SK-N-MC (cell line): ENCODE data around the gene HSD3B7.

Experiments
- DNase-seq: peaks from one replicate; pipeline ENCODE4 v3.0.0-alpha.2; 2011; ENCODE audit warnings: low read depth, low spot score
- H3K27ac ChIP-seq: fragments of 200-600 bp; sonication (generic); 2 replicates; pipeline ENCODE4 v1.5.1; 2016; ENCODE audit warnings: mixed run types
- H3K36me3 ChIP-seq: fragments of 200-600 bp; sonication (generic); 2 replicates; pipeline ENCODE4 v1.6.1; 2017; ENCODE audit warnings: antibody characterized with exemption, low read length, mixed read lengths; ENCODE audit not compliant: insufficient read depth
- H3K4me3 ChIP-seq: fragments of 200-600 bp; sonication (generic); 2 replicates; pipeline ENCODE4 v1.5.1; 2016
- H3K9ac ChIP-seq: fragments of 200-600 bp; sonication (generic); 2 replicates; pipeline ENCODE4 v1.8.0; 2017; ENCODE audit warnings: mixed run types, mixed read lengths; ENCODE audit not compliant: insufficient read length
- H3K9me3 ChIP-seq: fragments of 200-600 bp; sonication (generic); 2 replicates; pipeline ENCODE4 v1.6.1; 2017; ENCODE audit warnings: low read depth, mild to moderate bottlenecking, antibody characterized with exemption, low read length, moderate library complexity, mixed read lengths
- EZH2 ChIP-seq: fragments of 200-600 bp; sonication (generic); IDR thresholded peaks from one replicate; pipeline ENCODE4 v1.6.1; 2017; ENCODE audit warnings: antibody characterized with exemption
- FOXP2 ChIP-seq: optimal IDR thresholded peaks from 2 replicates; pipeline ENCODE3; 2011; ENCODE audit warnings: mild to moderate bottlenecking, moderate library complexity; ENCODE audit not compliant: insufficient read depth; ENCODE audit errors: extremely low read length, control extremely low read depth
- POLR2AphosphoS5 ChIP-seq: IDR thresholded peaks from 2 replicates; pipeline ENCODE4 v1.6.1; 2012; ENCODE audit warnings: mild to moderate bottlenecking, low read depth, low read length, borderline replicate concordance

The HSD3B7 gene

DNA sequence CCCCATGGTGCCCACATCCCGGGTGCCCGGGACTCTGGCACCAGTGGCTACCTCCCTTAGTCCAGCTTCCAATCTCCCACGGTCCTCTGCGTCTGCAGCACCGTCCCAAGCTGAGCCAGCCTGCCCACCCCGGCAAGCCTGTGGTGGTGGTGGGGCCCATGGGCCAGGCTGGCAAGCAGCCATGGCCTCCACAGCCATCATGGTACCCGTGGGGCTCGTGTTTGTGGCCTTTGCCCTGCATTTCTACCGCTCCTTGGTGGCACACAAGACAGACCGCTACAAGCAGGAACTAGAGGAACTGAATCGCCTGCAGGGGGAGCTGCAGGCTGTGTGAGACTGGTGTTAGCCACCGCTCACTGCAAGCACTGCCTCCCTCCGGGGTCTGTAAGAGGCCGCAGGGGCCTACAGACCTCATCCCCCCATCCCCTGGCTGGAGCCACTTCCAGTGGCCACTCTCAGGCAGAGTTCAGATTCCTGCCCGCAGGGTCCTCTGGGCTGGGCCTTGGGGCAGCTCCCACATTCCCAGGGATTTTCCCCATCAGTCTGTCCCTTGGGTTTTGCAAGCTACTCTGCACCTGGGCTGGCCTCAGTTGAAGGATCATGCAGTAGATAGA is 31.4 kb upstream of the HSD3B7 start:
- Histone ChIP-seq H3K36me3 (no peaks in the 10 kb centered on the region), H3K9me3 (no peaks in the 10 kb centered on the region), H3K9ac (no peak overlapping the region), H3K27ac (no peak overlapping the region), H3K4me3 (no peak overlapping the region)
- DNase-seq, result peak; percentile 55
- no peak for TF ChIP-seq POLR2AphosphoS5
- TF ChIP-seq EZH2, result no peak
- TF ChIP-seq FOXP2, result no peak

DNA sequence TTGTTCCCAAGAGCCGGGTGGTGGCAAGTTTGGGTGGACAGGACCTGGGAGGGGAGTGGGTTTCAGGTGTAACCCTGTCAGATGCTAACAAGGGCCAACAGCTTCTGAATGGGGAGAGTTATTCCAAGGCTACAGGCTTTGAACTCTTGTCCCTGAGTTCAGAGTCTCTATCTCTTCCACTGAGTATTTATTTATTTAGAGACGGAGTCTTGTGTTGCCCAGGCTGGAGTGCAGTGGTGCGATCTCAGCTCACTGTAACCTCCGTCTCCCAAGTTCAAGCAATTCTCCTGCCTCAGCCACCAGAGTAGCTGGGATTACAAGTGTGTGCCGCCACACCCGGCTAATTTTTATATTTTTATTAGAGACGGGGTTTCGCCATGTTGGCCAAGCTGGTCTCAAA is 30.0 kb upstream of the HSD3B7 start:
- TF ChIP-seq FOXP2, result no peak
- no peak for TF ChIP-seq POLR2AphosphoS5
- no peak for TF ChIP-seq EZH2
- H3K27ac ChIP-seq, result no peak overlapping the region
- no peaks in the 10 kb centered on the region for H3K9me3 ChIP-seq
- H3K9ac ChIP-seq, result no peak overlapping the region
- H3K4me3 ChIP-seq, result no peak overlapping the region
- DNase-seq, result no peak
- peaks cover 13% of the 10 kb centered on the region for H3K36me3 ChIP-seq

DNA sequence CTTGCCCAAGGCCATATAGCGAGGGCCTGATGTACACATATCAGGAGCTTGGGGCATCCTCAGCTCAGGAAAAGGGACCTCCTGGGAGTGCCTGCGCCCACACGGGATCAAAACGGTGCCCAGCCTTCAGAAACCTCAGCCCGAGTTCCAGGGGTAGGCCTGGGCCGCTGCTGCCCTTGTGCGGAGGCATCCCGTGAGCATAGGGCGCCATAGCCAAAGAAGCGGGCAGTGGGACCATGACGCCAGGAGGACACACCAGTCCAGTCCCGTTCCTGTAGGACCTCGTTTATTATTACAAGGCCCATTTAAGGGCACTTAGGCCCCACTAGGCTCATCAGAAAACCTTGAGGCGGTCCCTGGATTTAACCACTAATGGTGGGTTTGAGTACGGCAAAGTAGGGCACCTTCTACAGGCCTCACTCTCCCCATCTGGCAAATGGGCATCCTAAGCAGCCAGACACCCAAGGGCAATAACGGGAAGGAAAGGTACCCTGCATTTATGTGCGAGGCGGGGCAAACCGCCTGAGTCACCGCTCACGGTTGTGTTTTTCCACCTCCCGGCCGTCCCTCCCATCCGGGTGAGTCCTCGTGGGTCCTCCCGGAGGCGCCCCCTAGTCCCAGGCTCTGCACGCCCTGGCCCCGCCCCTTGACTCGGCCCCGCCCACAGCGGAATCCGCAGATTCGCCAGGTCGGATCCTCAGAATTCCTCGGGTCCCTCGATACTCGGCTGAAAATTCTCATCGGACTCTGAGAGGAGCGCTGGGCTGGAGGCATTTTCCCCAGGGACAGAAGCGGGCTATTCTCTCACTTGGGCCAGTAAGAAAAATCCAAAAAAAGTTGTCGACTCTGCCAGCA is 28.2 kb upstream of the HSD3B7 start:
- peak; percentile 39; the same call in 1 of the 2 replicates for TF ChIP-seq POLR2AphosphoS5
- no peak for TF ChIP-seq EZH2
- TF ChIP-seq FOXP2, result no peak
- Histone ChIP-seq H3K9ac (peak overlapping the region; percentile 100), H3K9me3 (no peaks in the 10 kb centered on the region), H3K4me3 (peak overlapping the region; percentile 97), H3K27ac (peak overlapping the region; percentile 100), H3K36me3 (peaks cover 31% of the 10 kb centered on the region)
- no peak for DNase-seq

DNA sequence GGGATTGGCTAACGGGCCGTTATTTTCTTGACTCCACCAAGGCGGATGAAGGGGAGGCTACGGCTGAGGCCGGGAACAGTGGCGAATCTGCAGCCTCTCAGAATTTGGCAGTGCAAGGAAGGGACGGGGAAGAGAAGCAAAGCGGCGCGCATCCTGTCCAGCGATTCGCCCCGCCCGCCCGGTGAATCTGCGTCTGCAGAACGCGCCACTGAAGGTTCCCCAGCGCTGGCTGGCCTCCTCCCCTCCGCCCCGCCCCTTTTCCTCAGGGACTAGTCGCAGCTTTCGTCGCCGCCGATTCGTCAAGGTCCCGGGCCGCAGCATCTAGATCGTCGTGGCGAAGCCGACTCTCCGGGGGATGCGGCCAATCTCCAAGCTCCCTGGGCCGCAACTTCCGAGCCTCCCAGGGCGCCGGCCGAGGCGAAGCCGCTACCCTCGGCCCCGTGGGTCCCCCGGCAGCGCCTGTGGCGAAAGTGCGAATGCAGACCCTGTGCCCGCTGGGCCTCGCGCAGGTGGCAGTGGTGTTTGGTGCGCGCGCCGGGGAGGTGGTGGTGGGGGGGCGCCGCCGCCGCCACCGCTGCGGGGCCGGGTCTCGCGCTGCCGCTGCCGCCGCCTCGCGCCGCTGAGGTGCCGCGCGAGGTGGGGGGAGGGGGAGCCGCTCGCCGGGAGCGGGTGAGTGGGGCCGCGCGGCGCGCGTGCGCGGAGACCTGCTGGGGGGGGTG is 27.4 kb upstream of the HSD3B7 start, which contains the start of gene SETD1A:
Gene SETD1A (plus strand): TSS at position 299 of the 719 bp plus-strand sequence. CDS start 978 bp downstream, outside the sequence.
- Histone ChIP-seq H3K36me3 (peaks cover 39% of the 10 kb centered on the region), H3K9ac (peak within 1 kb of the TSS; percentile 100), H3K9me3 (no peaks in the 10 kb centered on the region), H3K27ac (peak within 1 kb of the TSS; percentile 100), H3K4me3 (peak within 1 kb of the TSS; percentile 97)
- peak; percentile 19; the same call in 1 of the 2 replicates for TF ChIP-seq POLR2AphosphoS5
- TF ChIP-seq FOXP2, result no peak
- peak; percentile 69 for DNase-seq

DNA sequence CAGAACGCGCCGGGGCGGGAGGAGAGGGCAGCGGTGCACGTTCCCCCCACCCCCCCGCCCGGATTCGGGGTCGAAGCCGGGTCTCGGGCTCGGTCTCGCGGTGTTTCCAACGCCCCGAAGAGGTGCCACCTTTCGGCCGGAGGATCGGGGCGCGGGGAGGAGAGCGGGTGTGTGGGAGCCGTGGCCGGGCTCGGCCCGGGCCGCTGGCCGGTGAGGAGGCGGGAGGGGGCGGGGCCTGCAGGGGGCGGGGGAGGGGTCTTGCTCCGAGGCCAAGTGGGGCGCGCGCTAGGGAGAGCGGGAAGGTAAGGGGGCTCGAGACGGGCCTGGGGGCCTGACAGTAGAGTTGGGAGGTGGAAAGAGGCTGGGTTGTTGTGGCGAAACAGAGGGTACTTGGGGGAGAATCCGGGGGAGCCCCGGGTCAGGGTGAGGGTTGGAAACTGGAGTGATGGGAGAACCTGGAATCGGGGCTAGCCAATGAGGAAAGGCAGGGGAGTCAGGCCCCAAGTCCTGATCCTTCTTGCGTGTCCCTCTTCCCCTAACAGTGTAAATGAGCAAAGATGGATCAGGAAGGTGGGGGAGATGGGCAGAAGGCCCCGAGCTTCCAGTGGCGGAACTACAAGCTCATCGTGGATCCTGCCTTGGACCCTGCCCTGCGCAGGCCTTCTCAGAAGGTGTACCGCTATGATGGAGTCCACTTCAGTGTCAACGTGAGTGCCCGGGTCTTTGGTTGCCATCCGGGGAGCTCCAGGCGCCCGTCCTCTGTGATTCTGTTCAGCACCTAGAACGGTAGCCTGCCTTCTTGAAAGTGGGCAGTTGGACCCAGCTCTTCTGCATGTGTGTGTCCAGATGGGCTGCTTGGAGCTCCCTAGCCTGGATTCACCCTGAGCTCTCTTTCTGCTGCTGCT is 26.6 kb upstream of the HSD3B7 start:
- DNase-seq, result no peak
- H3K4me3 ChIP-seq, result peak overlapping the region; percentile 97
- TF ChIP-seq POLR2AphosphoS5 (no peak), FOXP2 (no peak), EZH2 (no peak)
- peak overlapping the region; percentile 100 for H3K9ac ChIP-seq
- no peaks in the 10 kb centered on the region for H3K9me3 ChIP-seq
- H3K27ac ChIP-seq, result no peak overlapping the region
- H3K36me3 ChIP-seq, result peaks cover 47% of the 10 kb centered on the region

DNA sequence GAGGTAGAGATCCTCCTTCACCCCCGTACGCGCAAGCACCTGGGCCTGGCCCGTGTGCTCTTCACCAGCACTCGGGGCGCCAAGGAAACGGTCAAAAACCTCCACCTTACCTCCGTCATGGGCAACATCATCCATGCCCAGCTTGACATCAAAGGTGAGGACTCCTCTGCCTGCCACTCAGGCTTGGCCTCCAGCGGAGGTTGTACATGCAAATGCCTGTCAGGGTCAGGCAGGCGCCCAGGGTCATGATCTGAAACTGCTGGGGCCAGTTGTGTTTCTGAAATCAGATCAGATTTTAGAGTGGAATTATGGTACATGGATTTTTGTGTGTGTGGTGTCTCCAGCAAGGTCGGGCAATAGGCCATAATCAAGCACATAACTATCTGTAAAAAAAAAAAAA is 23.6 kb upstream of the HSD3B7 start:
- DNase-seq, result no peak
- no peaks in the 10 kb centered on the region for H3K9me3 ChIP-seq
- TF ChIP-seq EZH2, result no peak
- no peak for TF ChIP-seq FOXP2
- TF ChIP-seq POLR2AphosphoS5, result no peak
- H3K9ac ChIP-seq, result no peak overlapping the region
- H3K27ac ChIP-seq, result no peak overlapping the region
- peaks cover 71% of the 10 kb centered on the region for H3K36me3 ChIP-seq
- no peak overlapping the region for H3K4me3 ChIP-seq

DNA sequence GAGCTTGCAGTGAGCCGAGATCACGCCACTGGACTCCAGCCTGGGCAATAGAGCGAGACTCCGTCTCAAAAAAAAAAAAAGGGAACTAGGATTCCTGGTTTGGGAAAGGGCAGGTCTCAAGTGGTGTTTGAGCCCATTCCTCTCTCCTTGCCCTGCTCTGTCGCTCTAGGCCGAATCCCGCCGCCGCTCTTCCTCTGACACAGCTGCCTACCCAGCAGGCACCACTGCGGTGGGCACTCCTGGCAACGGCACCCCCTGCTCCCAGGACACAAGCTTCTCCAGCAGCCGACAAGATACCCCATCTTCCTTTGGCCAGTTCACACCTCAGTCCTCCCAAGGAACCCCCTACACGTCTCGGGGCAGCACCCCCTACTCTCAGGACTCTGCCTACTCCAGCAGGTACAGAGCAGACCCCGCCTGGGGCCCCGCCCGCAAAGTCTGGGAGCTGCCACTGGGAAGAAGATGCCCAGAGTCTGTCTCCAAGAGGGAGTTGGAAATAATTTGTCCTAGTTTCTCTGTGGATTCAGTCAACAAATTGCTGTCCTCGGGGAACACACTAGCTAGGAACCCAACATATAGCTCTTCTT is 21.0 kb upstream of the HSD3B7 start:
- Histone ChIP-seq H3K36me3 (peaks cover 79% of the 10 kb centered on the region), H3K4me3 (no peak overlapping the region), H3K9me3 (no peaks in the 10 kb centered on the region), H3K27ac (no peak overlapping the region), H3K9ac (no peak overlapping the region)
- no peak for TF ChIP-seq EZH2
- TF ChIP-seq FOXP2, result no peak
- TF ChIP-seq POLR2AphosphoS5, result no peak
- DNase-seq, result no peak
